ENCODE data around the gene SNUPN.

SNUPN gene

GRCh38 chr15:75625542-75626347 is at the start of gene SNUPN:
SNUPN (minus strand) TSS chr15:75625725; CDS start chr15:75621051, 4,674 bp downstream.
- TF ChIP-seq CTCF (IDR thresholded peaks at IDR 0.05), result no peak
- H3K4me3 Mint-ChIP-seq, result peak within 1 kb of the TSS; percentile 89
- peaks cover 3% of the 10 kb centered on the region for H3K36me3 Mint-ChIP-seq (ENCODE audit: low read depth)
- peak within 1 kb of the TSS; percentile 97 for H3K27ac Mint-ChIP-seq
- H3K4me1 Mint-ChIP-seq, result peaks cover 24% of the 10 kb centered on the region
- no peaks in the 10 kb centered on the region for H3K9me3 Mint-ChIP-seq
- H3K27me3 Mint-ChIP-seq (ENCODE audit: low read depth, poor library complexity), result peaks cover 3% of the 10 kb centered on the region
- peak; percentile 86 for DNase-seq

- Mint-ChIP-seq H3K36me3 (ENCODE audit: low read depth) (peaks cover 7% of the 10 kb centered on the region), H3K27ac (peak overlapping the region; percentile 77), H3K4me3 (no peak overlapping the region), H3K4me1 (peaks cover 36% of the 10 kb centered on the region), H3K27me3 (ENCODE audit: low read depth, poor library complexity) (no peaks in the 10 kb centered on the region), H3K9me3 (no peaks in the 10 kb centered on the region)
- TF ChIP-seq CTCF (IDR thresholded peaks at IDR 0.05), result no peak
- DNase-seq, result no peak
These were observed 48.8 kb upstream of the SNUPN start for GRCh38 chr15:75674366-75674765.

- peak overlapping the region; percentile 88 for H3K27ac Mint-ChIP-seq
- H3K9me3 Mint-ChIP-seq, result no peaks in the 10 kb centered on the region
- peak; percentile 25 for DNase-seq
- H3K27me3 Mint-ChIP-seq (ENCODE audit: low read depth, poor library complexity), result peaks cover under 1% of the 10 kb centered on the region
- peaks cover 36% of the 10 kb centered on the region for H3K4me1 Mint-ChIP-seq
- peaks cover 2% of the 10 kb centered on the region for H3K36me3 Mint-ChIP-seq (ENCODE audit: low read depth)
- H3K4me3 Mint-ChIP-seq, result peak overlapping the region; percentile 47
- no peak for TF ChIP-seq CTCF (IDR thresholded peaks at IDR 0.05)
These were observed 48.1 kb upstream of the SNUPN start for GRCh38 chr15:75673426-75674235.

GRCh38 chr15:75672646-75673425 is 47.3 kb upstream of the SNUPN start:
- no peaks in the 10 kb centered on the region for H3K36me3 Mint-ChIP-seq (ENCODE audit: low read depth)
- no peak overlapping the region for H3K4me3 Mint-ChIP-seq
- peak; percentile 24 for DNase-seq
- TF ChIP-seq CTCF (IDR thresholded peaks at IDR 0.05), result no peak
- H3K9me3 Mint-ChIP-seq, result no peaks in the 10 kb centered on the region
- peaks cover 3% of the 10 kb centered on the region for H3K27me3 Mint-ChIP-seq (ENCODE audit: low read depth, poor library complexity)
- H3K4me1 Mint-ChIP-seq, result peaks cover 36% of the 10 kb centered on the region
- H3K27ac Mint-ChIP-seq, result peak overlapping the region; percentile 88

- Mint-ChIP-seq H3K9me3 (no peaks in the 10 kb centered on the region), H3K27ac (no peak overlapping the region), H3K27me3 (ENCODE audit: low read depth, poor library complexity) (peaks cover 3% of the 10 kb centered on the region), H3K4me1 (peaks cover 36% of the 10 kb centered on the region), H3K36me3 (ENCODE audit: low read depth) (no peaks in the 10 kb centered on the region), H3K4me3 (no peak overlapping the region)
- TF ChIP-seq CTCF (IDR thresholded peaks at IDR 0.05), result no peak
- no peak for DNase-seq
These were observed 46.4 kb upstream of the SNUPN start for GRCh38 chr15:75671730-75672602.
